Measurements from ENCODE around the gene P4HA1. TPM values are rescaled to one million over a fixed set of nuclear protein-coding genes. Genes with fewer than 3 reads are reported as not detected.

P4HA1 gene
- total and polyA plus RNA-seq, 12 donors, result 17.3 to 67.3 (median 49.2) TPM

DNA sequence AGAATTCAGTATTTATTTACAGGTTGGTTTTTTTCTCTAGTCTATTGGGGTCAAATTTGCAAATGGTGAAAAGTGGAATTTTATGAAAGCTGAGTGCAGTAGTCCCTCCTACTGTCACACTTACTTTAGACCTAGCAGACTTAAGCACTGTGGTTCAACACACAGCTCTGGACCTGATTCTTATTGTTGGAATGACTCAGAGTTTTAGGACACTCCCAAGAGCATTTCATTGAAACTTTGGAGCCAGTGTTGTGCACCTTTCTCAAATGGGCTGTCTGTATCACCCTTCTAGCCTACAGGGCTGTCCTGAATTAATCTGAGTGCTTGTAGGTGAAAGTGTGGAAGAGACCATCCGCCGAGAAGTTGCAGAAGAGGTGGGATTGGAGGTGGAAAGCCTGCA is 29.7 kb upstream of the P4HA1 start:
- 97 to 100% methylated on average over 2 of the region's 2 CpGs for whole genome bisulfite sequencing, 2 donors
- DNase-seq, result no peak
- Histone ChIP-seq H3K4me3 (no peak overlapping the region), H3K9me3 (no peaks in the 10 kb centered on the region), H3K27ac (no peak overlapping the region), H3K36me3 (peaks cover 0 to 100% (median 41%) of the 10 kb centered on the region in 9 donors), H3K4me1 (no peaks in the 10 kb centered on the region), H3K27me3 (no peaks in the 10 kb centered on the region)
- ATAC-seq, result no peak
- intact Hi-C loops (cut with DNase I), result no loop called here
- TF ChIP-seq, protein P1, sequence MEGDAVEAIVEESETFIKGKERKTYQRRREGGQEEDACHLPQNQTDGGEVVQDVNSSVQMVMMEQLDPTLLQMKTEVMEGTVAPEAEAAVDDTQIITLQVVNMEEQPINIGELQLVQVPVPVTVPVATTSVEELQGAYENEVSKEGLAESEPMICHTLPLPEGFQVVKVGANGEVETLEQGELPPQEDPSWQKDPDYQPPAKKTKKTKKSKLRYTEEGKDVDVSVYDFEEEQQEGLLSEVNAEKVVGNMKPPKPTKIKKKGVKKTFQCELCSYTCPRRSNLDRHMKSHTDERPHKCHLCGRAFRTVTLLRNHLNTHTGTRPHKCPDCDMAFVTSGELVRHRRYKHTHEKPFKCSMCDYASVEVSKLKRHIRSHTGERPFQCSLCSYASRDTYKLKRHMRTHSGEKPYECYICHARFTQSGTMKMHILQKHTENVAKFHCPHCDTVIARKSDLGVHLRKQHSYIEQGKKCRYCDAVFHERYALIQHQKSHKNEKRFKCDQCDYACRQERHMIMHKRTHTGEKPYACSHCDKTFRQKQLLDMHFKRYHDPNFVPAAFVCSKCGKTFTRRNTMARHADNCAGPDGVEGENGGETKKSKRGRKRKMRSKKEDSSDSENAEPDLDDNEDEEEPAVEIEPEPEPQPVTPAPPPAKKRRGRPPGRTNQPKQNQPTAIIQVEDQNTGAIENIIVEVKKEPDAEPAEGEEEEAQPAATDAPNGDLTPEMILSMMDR (IDR thresholded peaks at IDR 0.05), result no peak

DNA sequence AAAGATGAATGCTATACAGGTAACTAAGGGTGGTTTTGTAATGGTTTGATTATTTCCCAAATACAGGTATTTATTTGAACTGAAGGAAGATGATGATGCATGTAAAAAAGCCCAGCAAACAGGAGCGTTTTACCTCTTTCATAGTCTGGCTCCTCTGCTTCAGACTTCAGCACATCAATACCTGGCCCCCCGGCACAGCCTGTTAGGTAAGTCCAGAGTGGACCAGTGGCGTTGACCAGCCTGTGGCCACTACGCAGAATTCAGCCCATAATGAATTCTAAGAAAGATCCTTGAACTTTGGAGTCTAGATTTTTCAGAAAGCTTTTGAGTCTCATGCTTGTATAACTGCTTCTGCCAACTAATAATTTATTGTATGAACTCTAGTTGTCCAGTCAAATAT is 23.3 kb upstream of the P4HA1 start:
- intact Hi-C loops (cut with DNase I), result no loop called here
- DNase-seq (no peak), ATAC-seq (no peak)
- Histone ChIP-seq H3K27ac (peak overlapping the region in 2 of 10 donors; percentile 71 to 86), H3K9me3 (no peaks in the 10 kb centered on the region), H3K4me3 (no peak overlapping the region), H3K4me1 (peaks cover 4 to 19% (median 11%) of the 10 kb centered on the region in 9 donors), H3K27me3 (no peaks in the 10 kb centered on the region), H3K36me3 (peaks cover 0 to 75% (median 4%) of the 10 kb centered on the region in 9 donors)
- WGBS, 2 donors, result 95 to 96% methylated on average over 4 of the region's 4 CpGs
- TF ChIP-seq, protein P1 (IDR thresholded peaks at IDR 0.05), result no peak

DNA sequence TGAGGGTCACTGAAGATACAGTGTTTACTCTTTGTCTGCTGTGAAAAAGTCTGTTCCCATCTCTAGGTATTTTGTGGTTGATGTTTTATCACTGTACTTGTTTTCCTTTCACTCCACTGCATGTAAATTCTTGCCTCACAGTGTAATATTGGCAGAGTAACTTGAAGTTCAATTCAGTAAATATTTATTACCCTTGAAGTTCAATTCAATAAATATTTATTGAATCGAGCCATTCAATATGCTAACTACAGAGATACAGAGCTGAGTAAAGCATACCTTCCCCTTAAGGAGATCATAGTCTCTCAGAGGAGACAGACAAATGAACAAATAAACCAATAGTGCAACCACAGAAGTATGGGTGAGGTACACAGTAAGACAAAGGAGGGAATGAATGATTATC is 22.8 kb upstream of the P4HA1 start:
- Histone ChIP-seq H3K36me3 (peaks cover 0 to 75% (median 4%) of the 10 kb centered on the region in 9 donors), H3K9me3 (no peaks in the 10 kb centered on the region), H3K27ac (peak overlapping the region in 4 of 10 donors; percentile 13 to 86 (median 78)), H3K27me3 (no peaks in the 10 kb centered on the region), H3K4me3 (no peak overlapping the region), H3K4me1 (peaks cover 4 to 19% (median 11%) of the 10 kb centered on the region in 9 donors)
- 95 to 98% methylated on average over 1 of the region's 1 CpG for WGBS, 2 donors
- no peak for DNase-seq
- TF ChIP-seq, protein P1 (IDR thresholded peaks at IDR 0.05), result no peak
- no peak for ATAC-seq
- intact Hi-C loops (cut with DNase I), result no loop called here

DNA sequence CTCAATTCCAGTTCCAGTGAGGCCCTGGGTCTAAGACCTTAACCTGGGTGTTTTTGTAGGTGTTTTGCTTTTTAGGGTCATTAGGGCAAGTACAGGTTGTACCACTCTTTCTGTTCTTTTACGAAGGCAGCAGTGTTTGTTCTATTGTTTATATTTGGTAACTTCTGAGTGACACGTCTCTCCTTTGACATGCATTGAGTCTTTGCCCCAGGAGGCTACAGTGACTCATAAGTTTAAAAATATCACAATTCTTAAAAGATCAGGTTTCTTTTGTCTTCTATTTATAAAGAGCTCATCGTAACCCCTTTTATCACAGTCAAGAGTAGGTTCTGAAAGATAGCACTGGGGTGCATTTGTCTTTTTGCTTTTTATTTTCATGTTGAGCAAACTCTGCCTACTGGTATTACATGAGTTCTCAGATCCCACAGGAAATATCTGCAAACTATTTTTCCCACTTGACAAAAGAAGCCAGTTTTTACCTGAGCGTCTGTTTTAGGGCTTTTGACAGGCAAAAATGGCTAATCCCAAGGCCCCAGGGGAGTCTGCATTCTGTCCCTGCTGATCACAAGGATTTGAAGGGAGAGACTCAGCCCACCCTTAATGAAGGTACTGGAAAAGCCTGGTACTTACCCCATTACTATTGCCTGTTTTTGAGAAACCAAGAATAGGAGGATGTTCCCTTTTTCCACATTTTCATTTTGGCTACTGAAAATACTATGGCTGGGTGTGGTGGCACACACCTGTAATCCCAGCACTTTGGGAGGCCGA is 21.5 kb upstream of the P4HA1 start:
- intact Hi-C loops (cut with DNase I), result no loop called here
- Histone ChIP-seq H3K27ac (peak overlapping the region; percentile 69 to 87 (median 80)), H3K4me3 (peak overlapping the region in 1 of 10 donors; percentile 8), H3K27me3 (no peaks in the 10 kb centered on the region), H3K9me3 (no peaks in the 10 kb centered on the region), H3K4me1 (peaks cover 6 to 28% (median 11%) of the 10 kb centered on the region in 9 donors), H3K36me3 (peaks cover 0 to 67% (median 4%) of the 10 kb centered on the region in 9 donors)
- DNase-seq (no peak), ATAC-seq (peak; percentile 42 to 95 (median 75))
- WGBS, 2 donors, result 38 to 42% methylated on average over 5 of the region's 5 CpGs
- TF ChIP-seq, protein P1 (IDR thresholded peaks at IDR 0.05), result no peak

Data from heart right ventricle (tissue), 16 donors.